Epithelial cell of prostate (primary cell): ENCODE data around the gene DNPEP.
"Not testable (repeated sequence)": the region's sequence is repeated elsewhere in the genome, so short reads cannot be mapped to it uniquely, and the experiment has no call there.

Experiments used
- DNase-seq: peaks from one replicate; pipeline ENCODE4 v3.0.0-alpha.2; 2011; ENCODE audit warnings: low read depth, low spot score
- H3K27ac ChIP-seq: fragments of 450-650 bp; 2 replicates; pipeline ENCODE4 v1.5.1; 2017; ENCODE audit warnings: mild to moderate bottlenecking

The DNPEP gene

DNA sequence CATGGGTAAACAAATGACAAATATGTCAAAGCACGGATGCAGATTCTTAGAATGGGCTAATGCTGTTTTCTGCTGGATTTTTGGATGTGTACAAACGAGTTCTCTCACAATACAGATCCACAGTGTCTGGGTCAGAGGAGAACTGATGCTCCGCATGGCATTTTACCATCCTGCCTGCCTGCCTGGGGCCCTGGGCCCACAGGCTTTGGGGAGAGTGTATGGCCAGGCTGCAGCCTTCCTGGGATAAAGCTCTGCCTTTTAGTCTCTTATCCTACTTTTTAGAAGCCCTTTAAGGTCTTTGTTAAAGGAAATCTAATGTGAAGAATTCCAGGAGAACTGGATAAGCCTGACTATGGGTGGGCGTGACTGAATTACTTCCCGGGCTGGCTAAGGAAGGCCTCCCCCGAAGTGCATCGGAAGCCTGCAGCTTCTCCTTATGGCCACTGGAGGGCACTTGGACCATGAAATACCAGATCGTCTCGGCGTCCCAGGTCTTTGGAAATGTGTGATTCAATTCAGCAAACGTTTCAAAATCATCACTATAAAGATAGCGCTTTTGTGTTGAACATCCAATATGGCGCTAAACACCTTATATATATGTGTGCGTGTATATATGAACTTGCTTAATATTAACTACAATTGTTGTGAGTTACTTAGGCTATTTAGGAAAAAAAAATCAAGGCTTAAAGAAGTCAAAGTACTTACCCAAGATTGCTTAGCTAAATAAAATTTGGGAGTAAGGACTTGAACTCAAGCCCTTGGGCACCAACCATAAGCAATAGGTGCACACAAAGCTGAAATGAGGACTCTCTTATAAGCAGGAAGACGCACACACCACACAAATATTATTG lies 15.2 kb upstream of the DNPEP start:
- no peak for DNase-seq

DNA sequence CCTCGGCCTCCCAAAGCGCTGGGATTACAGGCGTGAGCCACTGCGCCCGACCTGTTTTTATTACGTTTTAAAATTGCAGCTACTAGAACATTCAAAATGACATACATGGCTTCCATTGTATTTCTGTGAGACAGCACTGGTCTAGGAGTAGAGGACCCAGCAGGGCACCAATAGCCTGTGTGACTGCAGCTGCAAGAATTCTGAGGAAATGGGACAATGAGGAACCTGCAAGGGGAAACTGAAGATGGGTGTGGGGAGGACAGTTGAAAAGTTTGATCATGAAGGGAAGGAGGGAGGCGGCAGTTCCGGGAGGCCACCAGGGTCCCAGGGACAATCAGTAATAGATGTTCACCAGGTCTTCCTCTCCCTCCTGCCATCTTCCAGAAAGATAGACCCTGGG lies 13.9 kb upstream of the DNPEP start:
- no peak overlapping the region for H3K27ac ChIP-seq
- DNase-seq: no peak

More for the DNA sequence above, 15.2 kb upstream of the DNPEP start:
- H3K27ac ChIP-seq: no peak overlapping the region

DNA sequence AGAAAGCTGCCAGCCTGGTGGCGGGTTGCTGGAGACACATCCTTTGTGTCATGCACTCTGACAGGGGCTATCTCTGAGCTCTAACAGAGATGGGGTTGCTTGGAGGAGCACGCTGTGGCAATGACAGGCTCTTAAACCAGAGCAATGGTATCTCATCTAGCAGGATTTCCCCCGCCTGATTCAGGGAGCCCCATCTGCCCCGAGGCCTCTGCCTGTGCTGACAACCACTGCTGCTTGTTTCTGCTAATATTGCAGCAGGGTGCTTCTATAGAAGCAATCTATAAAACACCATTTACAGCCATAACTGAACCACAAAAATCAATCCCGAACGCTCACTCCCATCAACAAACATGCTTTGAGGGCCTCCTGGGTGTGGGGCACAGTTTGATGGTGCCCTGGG lies 12.8 kb upstream of the DNPEP start:
- no peak for DNase-seq
- no peak overlapping the region for H3K27ac ChIP-seq

DNA sequence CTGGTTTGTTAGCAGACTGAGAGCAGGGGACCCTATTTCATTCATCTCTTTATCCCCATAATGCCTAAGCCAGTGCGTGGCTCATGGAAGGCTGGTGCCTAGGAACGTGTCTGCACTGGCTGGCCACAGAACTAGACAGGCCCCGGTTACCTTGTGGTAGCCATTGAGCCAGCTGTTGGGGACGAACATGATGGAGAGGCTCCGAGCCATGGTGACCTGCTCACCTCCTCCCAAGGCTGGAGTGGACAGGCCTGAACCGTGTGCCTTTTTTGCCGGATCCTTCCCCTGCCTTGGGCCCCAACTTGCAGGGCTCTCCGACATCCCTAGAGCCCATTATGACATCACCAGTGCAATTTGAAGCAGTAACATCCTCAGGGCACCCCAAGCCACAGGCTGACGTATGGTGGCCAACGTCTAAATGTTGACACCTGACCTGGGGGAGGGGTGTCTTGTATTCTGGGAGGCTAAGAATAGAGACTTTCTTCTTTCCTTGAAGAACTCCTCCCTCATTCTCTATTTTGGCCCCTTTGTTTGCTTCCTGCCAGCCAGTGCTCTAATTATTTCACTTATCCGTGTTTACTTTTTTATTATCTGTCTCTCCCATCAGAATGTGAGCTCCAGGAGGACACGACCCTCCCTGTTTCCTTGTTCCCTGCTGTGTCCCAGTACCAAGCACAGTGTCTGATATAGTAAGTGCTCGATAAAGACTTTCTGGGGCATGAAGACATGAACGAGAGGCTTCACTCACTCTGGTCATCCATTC lies 12.2 kb upstream of the DNPEP start:
- H3K27ac ChIP-seq: no peak overlapping the region
- DNase-seq: no peak

DNA sequence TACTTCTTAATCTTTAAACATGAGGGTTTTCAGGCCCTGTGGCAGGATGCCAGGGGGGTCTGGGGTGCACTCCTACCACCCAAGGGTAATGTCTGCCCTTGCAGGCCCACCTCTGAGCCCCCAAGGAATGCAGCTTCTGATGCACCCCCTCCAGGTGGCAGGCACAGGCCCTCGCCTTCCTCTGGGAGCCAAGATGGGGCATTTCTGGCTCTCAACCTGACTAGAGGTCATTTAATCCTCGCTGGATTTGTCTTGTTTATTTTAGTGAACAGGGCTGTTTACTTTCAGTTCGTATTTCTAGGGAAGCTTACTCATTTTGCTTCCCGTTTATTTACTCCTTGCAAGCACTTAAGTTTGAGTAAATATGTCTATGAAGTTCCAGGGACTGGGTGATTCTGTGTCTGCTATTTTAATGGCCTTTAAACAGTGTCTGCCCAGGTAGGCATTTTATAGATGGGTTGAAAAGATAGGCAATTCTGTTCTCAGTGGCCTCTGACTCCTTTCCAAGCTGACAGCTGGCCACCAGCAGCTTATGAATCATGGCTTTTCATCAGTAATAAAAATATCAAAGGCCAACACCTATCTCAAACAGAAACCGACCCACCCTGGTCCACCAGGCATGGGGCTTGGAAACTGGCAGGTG lies 11.1 kb upstream of the DNPEP start:
- no peak overlapping the region for H3K27ac ChIP-seq
- DNase-seq: no peak

DNA sequence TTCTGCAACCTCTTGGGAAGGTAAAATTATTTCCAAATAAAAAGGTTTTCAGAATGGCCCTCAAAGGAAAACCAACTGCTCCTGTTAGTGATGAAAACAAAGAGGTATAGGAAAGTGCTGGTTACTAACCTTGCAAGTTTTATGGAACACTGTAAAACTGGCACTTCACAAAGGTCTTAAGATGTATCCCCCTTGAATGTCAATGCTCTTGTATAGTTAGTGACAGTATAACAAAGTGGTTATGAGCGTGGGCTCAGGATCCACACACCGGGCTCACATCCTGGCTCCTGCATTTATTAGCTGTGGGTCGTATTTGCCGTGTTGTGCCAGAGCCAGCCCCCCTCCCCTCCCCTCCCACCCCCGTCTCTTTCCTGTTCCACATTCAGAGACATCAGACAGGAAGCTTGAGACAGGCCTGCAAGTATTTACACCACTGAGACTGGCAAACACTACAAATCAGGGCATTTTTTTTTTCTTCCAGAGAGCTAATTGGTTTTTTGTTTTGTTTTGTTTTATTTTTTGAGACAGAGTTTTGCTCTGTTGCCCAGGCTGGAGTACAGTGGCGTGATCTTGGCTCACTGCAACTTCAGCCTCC lies 9.2 kb upstream of the DNPEP start:
- no peak overlapping the region for H3K27ac ChIP-seq

DNA sequence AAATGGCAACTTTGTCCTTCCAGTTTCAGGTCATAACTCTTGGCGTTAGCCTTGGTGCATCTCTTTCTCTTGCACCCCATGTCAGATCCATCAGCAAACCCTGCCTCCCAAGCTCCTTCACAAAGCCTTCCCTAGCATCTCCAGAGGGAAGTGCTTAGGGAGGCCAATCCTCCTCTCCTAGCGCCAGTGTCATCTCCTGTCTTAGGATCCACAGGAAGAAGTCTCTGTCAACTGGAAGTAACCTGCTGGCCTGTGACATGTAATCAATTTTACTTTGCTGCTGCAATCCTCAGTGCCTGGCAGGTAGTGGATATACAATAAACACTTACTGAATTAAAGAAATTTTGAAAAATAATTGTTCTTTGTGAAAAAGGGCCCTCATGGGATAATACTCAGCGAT lies 7.9 kb upstream of the DNPEP start:
- H3K27ac ChIP-seq: no peak overlapping the region

More for the DNA sequence above, 9.2 kb upstream of the DNPEP start:
- no peak for DNase-seq

DNA sequence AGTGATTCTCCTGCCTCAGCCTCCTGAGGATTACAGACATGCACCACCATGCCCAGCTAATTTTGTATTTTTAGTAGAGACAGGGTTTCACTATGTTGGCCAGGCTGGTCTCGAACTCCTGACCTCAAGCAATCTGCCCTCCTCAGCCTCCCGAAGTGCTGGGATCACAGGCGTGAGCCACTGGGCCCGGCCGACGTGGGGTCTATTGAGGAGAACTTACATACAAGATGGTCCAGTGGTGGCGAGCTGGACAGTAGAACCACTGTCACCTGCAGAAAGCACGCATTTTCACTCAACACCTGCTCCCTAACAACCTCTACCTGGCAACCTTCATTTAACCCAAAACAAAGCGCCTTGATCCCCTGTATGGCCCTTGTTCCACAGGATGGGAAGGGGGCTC lies 7.3 kb upstream of the DNPEP start:
- not testable (repeated sequence) for H3K27ac ChIP-seq, DNase-seq

More for the DNA sequence above, 7.9 kb upstream of the DNPEP start:
- no peak for DNase-seq

DNA sequence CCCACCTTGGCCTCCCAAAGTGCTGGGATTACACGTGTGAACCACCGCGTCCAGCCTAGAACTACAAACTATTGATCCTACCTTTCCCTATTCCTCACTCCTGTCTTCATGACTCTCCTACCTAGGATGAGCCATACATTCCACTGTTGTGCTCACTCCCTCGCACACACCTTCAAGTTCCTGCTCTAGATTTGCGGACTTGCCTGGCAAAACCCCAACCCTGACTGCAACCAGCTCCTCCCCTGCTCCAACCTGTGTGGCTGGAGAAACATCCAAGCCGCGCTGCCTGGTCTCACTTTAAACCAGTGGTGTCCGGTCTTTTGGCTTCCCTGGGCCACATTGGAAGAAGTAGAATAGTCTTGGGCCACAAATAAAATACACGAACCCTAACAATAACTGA lies 5.0 kb upstream of the DNPEP start:
- DNase-seq: no peak

DNA sequence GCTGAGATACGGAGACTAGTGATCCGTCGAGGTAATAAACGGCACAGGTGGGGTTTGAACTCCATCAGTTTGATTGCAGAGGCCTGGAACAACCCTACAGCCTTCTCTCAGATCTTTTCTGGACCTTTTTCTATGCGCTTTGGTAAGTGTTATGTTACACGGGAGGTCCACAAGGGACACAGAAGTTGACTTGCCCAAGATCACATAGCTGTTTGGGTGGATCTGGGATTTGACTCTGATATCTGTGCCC lies 1.1 kb upstream of the DNPEP start:
- H3K27ac ChIP-seq: peak overlapping the region; percentile 66
- DNase-seq: no peak

More for the DNA sequence above, 5.0 kb upstream of the DNPEP start:
- no peak overlapping the region for H3K27ac ChIP-seq

DNA sequence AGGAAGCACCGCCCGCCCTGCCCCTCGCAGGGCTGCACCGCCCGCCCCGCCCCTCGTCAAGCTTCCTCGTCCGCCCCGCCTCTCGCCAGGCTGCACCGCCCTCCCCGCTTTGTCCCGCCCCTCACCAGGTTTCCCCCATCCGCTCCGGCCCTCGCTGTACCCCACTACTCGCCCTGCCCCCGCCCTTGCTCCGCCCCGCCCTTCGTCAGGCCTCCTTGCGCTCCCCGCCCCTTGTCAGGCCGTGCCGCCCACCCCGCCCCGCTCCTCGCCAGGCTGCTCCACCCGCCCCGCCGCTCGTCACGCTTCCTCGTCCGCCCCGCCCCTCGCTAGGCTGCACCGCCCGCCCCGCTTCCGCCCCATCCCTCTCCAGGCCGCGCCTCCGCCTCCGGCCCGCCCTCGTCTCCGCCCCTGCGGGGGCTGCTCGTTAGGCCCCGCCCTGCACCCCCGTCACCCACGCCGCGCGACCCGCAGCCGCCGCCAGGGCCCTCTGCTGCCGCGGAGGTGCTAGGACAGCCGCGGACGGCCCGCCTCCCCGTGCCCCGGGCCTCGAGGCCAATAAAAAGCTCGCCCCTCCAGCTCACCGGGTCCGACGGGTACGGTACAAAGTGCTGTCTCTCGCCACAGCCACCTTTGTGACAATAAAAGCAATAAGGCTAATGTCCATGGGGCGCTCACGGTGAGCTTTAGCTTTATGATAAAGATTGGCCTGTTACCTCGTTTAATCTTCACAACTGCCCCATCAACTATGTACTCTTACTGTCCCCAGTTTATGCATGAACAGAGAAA lies 602 bp upstream of the DNPEP start:
- H3K27ac ChIP-seq: peak overlapping the region; percentile 66
- DNase-seq: peak; percentile 72

DNA sequence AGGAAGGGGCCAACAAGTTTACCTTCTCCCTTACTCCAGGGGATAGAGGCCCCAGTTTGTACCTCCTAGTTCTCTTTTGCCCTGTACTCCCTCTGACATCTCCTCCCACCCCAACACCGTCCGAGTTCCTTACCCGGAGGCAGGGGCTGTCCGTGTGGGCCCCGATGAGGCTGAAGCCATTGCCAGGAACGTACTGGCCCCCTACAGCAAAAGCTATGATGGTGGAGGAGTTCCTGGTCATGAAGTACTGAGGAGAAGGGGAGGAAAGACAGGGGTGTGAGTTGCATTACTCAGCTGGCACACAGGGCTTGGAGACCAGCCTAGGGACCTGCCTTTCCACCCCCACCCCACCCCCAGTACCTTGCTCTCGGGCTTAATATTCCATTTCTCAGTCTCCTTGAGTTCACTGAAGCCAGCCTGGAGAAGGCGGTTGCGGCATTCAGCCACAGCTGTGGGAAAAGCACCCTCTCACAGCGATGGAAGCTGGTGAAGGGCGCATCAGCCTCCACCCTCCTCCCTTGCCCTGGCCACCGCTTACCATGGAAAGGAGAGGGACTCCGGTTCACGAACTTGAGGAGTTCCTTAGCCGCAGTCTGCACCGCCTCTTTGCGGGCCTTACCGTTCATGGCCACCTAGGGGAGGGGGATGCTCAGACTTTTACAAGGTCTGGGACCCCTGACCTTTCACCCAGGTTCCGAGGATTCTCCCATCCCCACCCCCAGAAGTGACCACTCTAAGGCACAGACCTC lies 1.0 kb downstream of the DNPEP start:
- DNase-seq: no peak
- peak overlapping the region; percentile 66 for H3K27ac ChIP-seq

DNA sequence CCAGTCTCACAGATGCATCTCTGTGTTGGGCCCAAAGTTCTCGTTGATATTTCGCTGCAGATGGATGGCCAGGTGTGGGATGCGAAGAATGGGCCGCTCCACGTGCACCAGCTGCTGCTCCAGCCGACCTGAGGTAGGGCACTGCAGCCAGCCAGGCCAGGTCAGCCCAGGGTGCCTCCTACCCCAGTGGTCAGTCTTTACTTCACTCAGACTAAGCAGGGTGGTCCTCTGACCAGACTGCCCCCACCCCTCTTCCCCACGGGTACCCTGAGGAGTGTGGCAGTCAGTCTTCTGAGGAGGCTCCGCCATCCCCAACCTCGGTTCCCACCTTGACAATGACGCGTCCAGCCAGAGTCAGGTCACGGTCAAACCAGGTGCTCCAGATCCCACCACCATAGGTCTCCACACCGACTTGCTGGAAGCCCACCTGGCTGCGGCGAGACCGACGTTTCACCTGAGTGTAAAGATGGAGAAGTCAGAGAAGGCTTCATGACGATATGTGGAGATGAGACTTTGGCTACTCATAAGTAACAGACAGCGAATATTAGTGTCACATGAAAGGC lies 1.7 kb downstream of the DNPEP start:
- no peak for DNase-seq
- H3K27ac ChIP-seq: no peak overlapping the region

DNA sequence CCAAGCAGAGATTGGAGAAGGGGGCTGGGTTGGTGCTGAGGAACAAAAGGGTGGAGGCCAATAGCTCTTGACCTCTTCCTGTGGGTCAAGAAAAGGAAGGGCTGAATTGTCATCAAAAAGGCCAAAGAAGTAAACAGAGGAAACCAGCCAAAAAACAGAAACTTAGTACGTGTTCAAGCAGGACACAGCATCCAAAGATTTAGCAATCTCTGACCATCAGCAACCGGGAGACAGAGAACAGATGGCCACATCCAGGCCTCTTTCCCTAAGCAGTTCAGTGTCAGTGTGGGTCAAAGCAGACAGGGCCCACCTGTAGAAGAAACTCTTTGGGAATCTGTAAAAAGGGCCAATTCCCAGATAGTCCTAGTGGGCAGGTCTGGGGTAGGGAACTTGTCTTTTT lies 2.9 kb downstream of the DNPEP start:
- DNase-seq: no peak
- no peak overlapping the region for H3K27ac ChIP-seq

DNA sequence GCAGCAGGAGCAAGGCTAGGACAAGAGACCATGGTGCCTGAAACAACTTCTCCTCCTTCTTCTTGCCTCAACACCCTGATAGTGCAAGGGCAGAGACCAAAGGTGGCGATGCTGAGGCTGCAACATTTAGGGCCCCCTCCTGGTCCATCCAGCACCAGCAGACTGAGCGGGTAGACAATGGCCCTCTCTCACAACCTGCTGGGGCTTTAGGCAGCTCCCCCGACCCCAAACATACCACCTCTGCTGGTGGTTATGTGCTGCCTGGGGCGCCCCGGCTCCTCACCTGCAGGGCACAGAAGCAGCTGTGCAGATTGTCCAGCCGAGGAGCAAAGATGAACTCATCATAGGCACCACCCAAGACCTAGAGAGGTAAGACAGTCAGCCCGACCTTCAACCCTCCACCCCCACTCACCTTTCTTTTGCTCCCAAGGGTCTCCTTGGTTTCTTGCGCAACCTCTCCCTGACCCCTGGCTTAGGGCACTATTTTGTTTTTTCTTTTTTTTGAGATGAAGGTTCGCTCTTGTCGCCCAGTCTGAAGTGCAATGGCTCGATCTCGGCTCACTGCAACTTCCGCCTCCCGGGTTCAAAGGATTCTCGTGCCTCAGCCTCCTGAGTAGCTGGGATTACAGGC lies 3.5 kb downstream of the DNPEP start:
- DNase-seq: no peak

DNA sequence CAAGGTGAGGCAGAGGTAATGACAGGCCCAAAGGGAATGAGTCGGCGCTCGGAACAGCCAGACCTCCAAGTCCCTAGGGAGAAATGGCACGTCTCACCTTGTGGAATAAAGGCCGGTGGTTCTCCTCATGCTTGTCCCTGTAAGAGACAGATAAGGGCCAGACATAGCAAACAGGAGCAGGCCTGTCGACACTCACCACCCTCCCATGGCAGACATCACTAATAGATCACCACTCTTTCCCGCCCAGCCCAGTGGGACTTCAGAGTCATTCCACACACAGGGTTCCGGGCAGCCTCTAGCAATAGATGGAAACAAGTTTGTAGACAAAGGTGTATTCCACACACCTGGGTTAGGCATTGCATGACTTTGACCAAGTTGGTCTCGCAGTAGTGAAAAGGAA lies 6.3 kb downstream of the DNPEP start:
- no peak for DNase-seq
- no peak overlapping the region for H3K27ac ChIP-seq

More for the DNA sequence above, 3.5 kb downstream of the DNPEP start:
- H3K27ac ChIP-seq: no peak overlapping the region

DNA sequence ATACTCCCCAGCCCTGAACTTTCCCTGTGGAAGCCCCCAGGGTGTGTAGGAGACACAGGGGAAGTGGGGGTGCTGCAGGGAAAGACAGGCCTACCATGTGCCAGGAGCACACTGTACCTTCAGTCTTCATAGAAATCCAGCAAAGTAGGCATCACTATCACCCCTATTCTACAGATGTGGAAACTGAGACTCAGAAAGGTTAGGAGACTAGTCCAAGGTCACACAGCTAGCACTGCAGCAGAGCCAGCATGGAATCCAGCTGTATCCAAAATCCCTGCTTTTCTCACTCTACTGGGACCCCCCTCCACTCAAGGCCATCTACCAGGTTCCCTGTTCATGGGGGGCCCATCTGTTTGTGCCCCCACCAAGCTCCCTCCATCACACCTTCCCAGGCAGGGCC lies 6.8 kb downstream of the DNPEP start:
- no peak for DNase-seq
- H3K27ac ChIP-seq: no peak overlapping the region

DNA sequence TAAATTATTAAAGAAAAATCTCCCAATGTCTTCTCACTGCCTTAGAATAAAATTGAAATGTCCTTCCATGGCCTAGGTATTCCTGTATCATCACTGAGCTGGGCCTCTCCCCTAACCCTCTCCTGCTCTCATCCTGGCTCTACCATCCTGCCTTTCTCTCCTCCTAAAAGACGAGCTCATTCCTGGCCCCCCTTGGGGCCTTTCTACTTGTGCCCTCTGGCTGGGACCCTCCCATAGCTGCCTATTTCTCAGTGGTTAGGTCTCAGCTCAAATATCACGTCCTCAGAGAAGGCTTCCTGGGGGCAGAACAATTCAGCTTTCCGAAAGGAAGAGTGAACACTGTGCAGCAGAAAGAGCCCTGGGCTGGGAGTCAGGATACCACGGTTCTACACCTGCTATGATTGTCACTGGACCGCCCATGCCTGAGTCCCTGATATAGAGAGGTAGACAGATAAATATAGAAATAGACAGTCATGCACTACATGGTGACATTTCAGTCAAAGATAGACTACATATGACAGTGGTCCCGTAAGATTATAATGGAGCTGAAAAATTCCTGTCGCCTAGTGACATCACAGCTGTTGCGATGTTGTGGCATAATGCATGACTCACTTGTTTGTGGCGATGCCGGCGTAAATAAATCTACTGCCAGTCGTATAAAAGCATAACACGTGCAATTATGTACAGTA lies 9.4 kb downstream of the DNPEP start:
- DNase-seq: no peak
- H3K27ac ChIP-seq: no peak overlapping the region
